ENCODE results near the gene SLC27A1.
A peak's percentile ranks its signal among the peaks of the same experiment; 100 is the strongest.
"Not testable (repeated sequence)": the region's sequence is repeated elsewhere in the genome, so short reads cannot be mapped to it uniquely, and the experiment has no call there.

The SLC27A1 gene

DNA sequence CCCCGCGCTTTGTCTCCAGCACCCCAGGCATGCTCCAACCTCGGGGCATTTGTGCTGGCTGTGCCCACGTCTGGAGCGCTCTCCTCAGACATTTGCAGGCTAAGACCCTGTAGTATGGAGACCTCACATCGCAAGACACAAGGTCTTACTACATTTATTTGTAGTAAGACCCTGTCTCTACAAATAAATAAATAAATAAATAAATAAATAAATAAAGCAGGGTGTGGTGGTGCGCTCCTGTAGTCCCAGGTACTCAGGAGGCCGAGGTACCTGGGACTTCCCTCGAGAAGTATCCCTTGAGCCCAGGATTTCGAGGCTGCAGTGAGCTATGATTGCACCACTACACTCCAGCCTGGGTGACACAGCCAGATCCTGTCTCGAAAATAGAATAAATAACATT is 14.2 kb upstream of the SLC27A1 start:
- DNase-seq (ENCODE audit: extremely low read depth in 1 of 2, low read depth in 1 of 2), result no peak

- DNase-seq (ENCODE audit: extremely low read depth in 1 of 2, low read depth in 1 of 2), result no peak
Measured at GRCh38 chr19:17457616-17458015, 12.7 kb upstream of the SLC27A1 start.

- DNase-seq (ENCODE audit: extremely low read depth in 1 of 2, low read depth in 1 of 2), result no peak
Measured at GRCh38 chr19:17458970-17459369, 11.4 kb upstream of the SLC27A1 start.

DNA sequence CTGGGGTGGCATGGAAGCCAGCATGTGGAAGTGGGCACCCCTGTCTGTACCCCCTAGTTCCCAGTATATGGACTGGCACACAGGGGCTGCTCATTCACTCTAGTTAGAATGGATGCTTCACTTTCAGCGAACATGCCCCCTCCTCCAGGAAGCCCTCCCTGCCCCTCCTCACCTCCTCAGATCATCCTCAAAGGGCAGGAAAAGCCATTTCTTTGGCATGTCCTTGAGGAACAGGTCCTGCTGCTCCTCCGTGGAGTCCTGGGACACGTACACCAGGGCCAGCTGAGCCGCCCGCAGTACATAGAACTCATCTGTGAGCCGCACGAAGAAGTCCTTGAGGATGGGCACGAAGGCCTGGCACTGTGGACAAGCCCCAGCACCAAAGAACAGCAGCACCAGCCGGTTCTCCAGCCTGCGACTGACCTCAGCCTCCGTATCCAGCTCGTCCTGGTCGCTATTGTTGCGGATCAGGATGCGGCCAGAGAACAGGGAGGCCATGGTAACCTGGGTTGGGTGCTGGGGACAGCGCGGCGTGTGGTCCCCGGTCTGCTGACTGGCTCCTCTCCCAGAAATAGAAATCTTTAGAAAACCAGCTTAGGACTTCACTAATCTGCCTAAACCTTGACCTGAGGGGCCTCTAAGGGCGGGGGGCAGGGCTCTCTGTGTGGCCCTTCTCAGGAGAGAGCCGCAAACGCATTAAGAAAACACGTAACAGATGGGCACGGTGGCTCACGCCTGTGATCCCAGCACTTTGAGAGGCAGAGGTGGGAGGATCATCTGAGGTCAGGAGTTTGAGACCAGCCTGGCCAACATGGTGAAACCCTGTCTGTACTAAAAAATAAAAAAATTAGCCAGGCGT is 9.7 kb upstream of the SLC27A1 start, which contains the start of gene NXNL1:
TSS of gene NXNL1 (minus strand) at position 555 of the 859 bp plus-strand sequence. CDS start at position 498, 57 bp downstream.
- DNase-seq (ENCODE audit: extremely low read depth in 1 of 2, low read depth in 1 of 2), result no peak

- no peak for DNase-seq (ENCODE audit: extremely low read depth in 1 of 2, low read depth in 1 of 2)
Measured at GRCh38 chr19:17466487-17466850, 3.9 kb upstream of the SLC27A1 start.

GRCh38 chr19:17467471-17468301 is 2.6 kb upstream of the SLC27A1 start:
- no peak for DNase-seq (ENCODE audit: extremely low read depth in 1 of 2, low read depth in 1 of 2)

GRCh38 chr19:17468302-17469091 is 1.8 kb upstream of the SLC27A1 start:
- DNase-seq (ENCODE audit: extremely low read depth in 1 of 2, low read depth in 1 of 2), result no peak

DNA sequence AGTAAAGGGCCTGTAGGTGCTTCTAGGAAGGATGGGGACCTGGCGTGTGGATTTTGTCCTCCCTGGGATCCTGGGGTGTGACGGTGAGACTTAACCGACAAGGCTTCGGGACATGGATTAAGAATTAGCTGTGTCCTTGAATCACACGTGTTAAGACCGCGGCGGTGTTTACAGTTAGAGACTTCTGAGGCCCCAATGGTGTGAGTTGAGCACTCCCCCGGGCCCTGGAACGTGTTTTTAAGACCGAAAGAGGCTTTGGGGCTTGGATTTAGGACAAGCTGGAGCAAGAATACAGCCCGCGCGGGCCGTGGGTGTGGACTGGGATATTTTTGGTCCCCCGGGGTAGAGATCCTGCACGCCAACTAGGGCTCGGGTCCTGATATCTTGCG is 1.2 kb upstream of the SLC27A1 start:
- DNase-seq (ENCODE audit: extremely low read depth in 1 of 2, low read depth in 1 of 2), result no peak

GRCh38 chr19:17469481-17470067 is 750 bp upstream of the SLC27A1 start:
- DNase-seq (ENCODE audit: extremely low read depth in 1 of 2, low read depth in 1 of 2), result peak; percentile 78 to 90

DNA sequence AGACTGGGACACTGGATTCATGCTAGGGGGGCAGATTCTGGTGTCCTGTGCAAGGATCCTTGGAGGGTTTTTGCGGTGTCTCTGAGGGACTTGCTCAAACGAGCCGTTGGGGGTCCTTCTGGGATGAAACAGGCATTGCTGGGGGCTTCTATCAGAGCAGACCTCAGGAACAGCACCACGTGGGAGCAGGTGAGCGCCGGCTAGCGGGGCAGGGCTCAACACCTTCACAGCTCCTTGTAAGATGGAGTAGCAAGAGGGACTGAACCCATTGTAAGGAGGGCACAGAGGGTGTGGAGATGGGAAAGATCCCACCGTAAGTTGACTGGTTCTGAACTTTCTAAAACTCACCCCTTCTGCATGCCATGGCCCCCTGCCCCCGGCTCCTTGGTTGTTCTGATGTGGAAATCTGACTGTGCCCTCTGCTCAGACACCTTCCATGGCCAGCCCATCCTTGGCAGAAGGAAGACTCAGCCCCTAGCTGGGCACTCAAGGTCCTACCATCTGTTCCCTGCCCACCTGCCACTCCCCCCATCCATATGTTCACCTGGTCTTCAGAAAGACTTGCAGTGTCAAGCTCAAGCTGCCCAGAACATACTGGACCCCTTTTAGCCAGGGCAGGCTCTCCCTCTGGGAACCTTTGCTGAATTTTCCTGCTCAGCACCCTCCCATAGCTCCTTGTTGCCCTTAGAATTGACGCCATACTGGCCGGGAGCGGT is 1.2 kb downstream of the SLC27A1 start:
- DNase-seq (ENCODE audit: extremely low read depth in 1 of 2, low read depth in 1 of 2), result no peak

GRCh38 chr19:17473041-17473440 is 2.7 kb downstream of the SLC27A1 start:
- DNase-seq (ENCODE audit: extremely low read depth in 1 of 2, low read depth in 1 of 2), result no peak

DNA sequence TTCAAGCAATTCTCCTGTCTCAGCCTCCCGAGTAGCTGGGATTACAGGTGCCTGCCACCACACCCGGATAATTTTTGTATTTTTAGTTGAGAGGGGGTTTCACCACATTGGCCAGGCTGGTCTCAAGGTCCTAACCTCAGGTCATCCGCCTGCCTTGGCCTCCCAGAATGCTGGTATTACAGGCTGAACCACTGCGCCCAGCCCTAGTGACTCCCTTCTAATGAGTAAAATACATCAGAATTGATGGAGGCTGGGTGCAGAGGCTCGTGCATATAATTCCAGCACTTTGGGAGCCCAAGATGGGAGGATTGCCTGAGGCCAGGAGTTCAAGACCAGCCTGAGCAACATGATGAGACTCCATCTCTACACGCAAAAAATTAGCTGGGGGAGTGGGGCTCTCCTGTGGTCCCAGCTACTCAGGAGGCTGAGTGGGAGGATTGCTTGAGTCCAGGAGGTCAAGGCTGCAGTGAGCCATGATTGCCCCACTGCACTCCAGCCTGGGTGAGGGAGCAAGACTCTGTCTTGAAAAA is 4.8 kb downstream of the SLC27A1 start:
- DNase-seq (ENCODE audit: extremely low read depth in 1 of 2, low read depth in 1 of 2), result not testable (repeated sequence)

- no peak for DNase-seq (ENCODE audit: extremely low read depth in 1 of 2, low read depth in 1 of 2)
Measured at GRCh38 chr19:17475541-17476115, 5.3 kb downstream of the SLC27A1 start.

DNA sequence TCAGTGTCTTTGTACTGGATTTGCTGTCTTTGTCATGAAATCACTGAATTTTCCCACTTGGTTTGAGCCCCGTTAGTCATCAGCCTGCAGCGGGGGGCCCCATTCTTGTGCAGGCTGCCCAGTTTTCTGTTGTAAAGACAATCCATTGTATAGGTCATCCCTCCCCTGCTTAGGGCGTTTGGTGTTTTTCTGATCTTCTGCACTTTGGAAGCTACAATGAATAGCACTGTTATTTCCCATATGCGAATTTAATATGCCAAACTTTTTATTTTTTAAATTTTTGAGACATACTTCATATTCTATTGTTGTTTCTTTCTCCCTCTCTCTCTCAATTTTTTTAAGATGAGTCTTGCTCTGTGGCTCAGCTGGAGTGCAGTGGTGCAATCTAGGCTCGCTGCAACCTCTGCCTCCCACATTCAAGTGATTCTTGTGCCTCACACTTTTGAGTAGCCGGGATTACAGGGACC is 9.0 kb downstream of the SLC27A1 start:
- DNase-seq (ENCODE audit: extremely low read depth in 1 of 2, low read depth in 1 of 2), result no peak

GRCh38 chr19:17481986-17482385 is 11.7 kb downstream of the SLC27A1 start:
- DNase-seq (ENCODE audit: extremely low read depth in 1 of 2, low read depth in 1 of 2), result no peak

DNA sequence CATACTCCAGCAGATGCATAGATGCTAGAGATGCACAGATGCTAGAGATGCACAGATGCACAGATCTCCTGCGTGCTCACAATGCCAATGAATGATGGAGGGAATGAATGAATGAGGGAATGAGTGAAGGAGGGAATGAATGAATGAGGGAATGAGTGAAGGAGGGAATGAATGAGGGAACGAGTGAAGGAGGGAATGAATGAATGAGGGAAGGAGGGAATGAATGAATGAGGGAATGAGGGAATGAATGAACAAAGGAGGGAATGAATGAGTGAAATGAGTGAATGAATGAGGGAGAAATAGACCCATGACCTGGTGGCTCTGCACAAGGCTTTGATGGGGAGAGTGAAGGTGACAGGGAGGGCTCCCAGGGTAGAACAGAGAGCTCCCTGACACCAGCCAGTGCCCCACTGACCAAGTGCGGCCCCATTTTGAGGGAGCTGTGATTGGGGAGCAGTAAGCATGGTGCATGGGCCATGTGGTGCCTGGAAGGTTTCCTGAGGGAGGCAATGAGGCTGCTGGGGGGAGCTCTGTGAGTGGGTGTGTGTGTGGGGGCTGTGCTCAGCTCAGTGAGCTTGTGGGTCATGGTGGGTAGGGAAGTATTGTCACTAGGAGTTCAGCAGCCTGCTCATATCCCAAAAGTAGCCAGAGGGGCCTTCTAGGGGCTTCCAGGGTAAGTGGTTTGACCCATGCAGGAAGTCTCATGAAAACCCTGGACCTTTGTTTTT is 12.7 kb downstream of the SLC27A1 start:
- DNase-seq (ENCODE audit: extremely low read depth in 1 of 2, low read depth in 1 of 2), result no peak

DNA sequence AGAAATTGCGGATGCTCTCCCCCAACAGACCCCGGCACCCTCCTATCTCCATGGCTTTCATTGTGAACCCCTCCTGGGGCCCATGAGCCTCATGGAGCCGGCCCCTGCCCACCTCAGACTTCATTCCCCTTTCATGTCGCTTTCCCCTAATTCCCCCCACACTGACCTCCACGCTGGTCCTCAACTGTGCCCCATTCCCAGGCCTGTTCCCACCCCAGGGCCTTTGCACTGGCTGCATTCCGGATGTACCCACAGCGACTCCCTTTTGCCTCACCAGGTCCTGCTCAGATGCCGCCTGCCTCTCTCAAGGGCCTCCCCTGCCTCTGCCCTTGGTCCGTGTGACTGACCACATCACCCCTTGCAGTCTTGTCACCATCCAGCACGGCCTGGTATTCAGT is 13.3 kb downstream of the SLC27A1 start:
- DNase-seq (ENCODE audit: extremely low read depth in 1 of 2, low read depth in 1 of 2), result no peak

DNA sequence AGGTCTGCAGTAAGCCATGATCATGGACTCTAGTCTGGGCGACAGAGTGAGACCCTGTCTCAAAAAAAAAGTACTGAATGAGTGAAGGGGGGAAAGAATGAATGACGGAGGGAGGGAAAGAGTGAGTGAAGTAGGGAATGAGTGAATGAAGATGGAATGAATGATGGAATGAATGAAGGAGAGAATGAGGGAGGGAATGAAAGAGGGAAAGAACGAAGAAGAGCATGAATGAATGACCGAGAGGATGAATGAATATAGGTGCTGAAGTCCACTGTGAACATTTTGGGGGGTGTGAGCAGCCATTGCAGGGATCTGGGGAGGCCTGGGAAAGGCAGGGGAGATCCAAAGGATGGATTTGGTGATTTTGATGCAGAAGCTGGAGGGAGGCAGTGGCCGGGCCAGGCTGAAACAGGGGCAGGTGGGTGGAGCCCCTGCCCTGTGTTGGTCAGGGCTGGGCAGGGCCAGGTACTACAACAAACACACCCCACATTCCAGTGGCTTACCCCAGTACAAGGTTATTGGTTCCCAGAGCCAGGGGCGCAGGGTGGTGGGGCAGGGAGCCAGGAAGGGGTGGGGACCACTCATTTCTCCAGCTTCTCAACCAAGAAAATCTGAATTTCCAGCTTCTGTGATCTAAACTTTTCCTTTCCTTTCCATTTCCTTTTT is 14.3 kb downstream of the SLC27A1 start:
- DNase-seq (ENCODE audit: extremely low read depth in 1 of 2, low read depth in 1 of 2), result no peak

All from stimulated activated CD8-positive, alpha-beta memory T cell treated with anti-CD3 and anti-CD28 coated beads, Interleukin-7, amount 100 ng/mL, for 48 hours (primary cell).